OCI-LY1 (cell line): ENCODE data around the gene ACYP1.

Experiments used
- H2AFZ ChIP-seq: fragments of 200-600 bp; sonication (generic), shearing (Covaris generic); 2 replicates; pipeline ENCODE4 v1.6.0; 2014; ENCODE audit warnings: antibody characterized with exemption, mild to moderate bottlenecking, low read length
- H3F3A ChIP-seq: fragments of 200-600 bp; sonication (generic), shearing (Covaris generic); 2 replicates; pipeline ENCODE4 v1.6.0; 2014; ENCODE audit warnings: mild to moderate bottlenecking, antibody characterized with exemption, low read length, moderate library complexity; ENCODE audit not compliant: insufficient read depth
- H3K27ac ChIP-seq: fragments of 200-600 bp; sonication (generic); 2 replicates; pipeline ENCODE4 v1.5.1; 2014; ENCODE audit warnings: low read length, mixed run types, mild to moderate bottlenecking, low read depth; ENCODE audit not compliant: poor library complexity, severe bottlenecking
- H3K27me3 ChIP-seq: fragments of 200-600 bp; sonication (generic); 2 replicates; pipeline ENCODE4 v1.6.0; 2014; ENCODE audit warnings: antibody characterized with exemption, mild to moderate bottlenecking, low read length, moderate library complexity; ENCODE audit not compliant: insufficient read depth
- H3K36me3 ChIP-seq: fragments of 200-600 bp; sonication (generic); 2 replicates; pipeline ENCODE4 v1.6.1; 2014; ENCODE audit warnings: mild to moderate bottlenecking, antibody characterized with exemption, low read length, moderate library complexity, mixed read lengths; ENCODE audit not compliant: insufficient read depth
- H3K4me1 ChIP-seq: fragments of 200-600 bp; sonication (generic); 2 replicates; pipeline ENCODE4 v1.5.1; 2014; ENCODE audit warnings: mild to moderate bottlenecking, low read length, moderate library complexity; ENCODE audit not compliant: insufficient read depth, severe bottlenecking
- H3K4me2 ChIP-seq: fragments of 200-600 bp; sonication (generic), shearing (Covaris generic); 2 replicates; pipeline ENCODE4 v1.6.1; 2014; ENCODE audit warnings: low read length
- H3K4me3 ChIP-seq: fragments of 200-600 bp; sonication (generic); 2 replicates; pipeline ENCODE4 v1.5.1; 2014; ENCODE audit warnings: low read length, low read depth, mild to moderate bottlenecking, mixed read lengths; ENCODE audit not compliant: poor library complexity, severe bottlenecking
- H3K79me2 ChIP-seq: fragments of 200-600 bp; shearing (Covaris generic); 2 replicates; pipeline ENCODE4 v1.6.1; 2016; ENCODE audit warnings: mixed run types, low read length, mixed read lengths; ENCODE audit not compliant: insufficient read depth
- H3K9ac ChIP-seq: fragments of 200-600 bp; sonication (generic), shearing (Covaris generic); 2 replicates; pipeline ENCODE4 v1.6.1; 2014; ENCODE audit warnings: mild to moderate bottlenecking, low read length, mixed read lengths
- H3K9me2 ChIP-seq: fragments of 200-600 bp; sonication (generic), shearing (Covaris generic); 2 replicates; pipeline ENCODE4 v1.6.1; 2014; ENCODE audit warnings: low read depth, mild to moderate bottlenecking, low read length, mixed read lengths
- H3K9me3 ChIP-seq: fragments of 200-600 bp; shearing (Covaris generic); 2 replicates; pipeline ENCODE4 v1.6.1; 2014; ENCODE audit warnings: low read length, mixed read lengths
- H4K20me1 ChIP-seq: fragments of 200-600 bp; sonication (generic), shearing (Covaris generic); 2 replicates; pipeline ENCODE4 v1.6.0; 2016; ENCODE audit warnings: mild to moderate bottlenecking, low read length; ENCODE audit not compliant: insufficient read depth
- EZH2 ChIP-seq: fragments of 200-600 bp; sonication (generic), shearing (Covaris generic); IDR thresholded peaks from 2 replicates; pipeline ENCODE4 v1.8.0; 2017; ENCODE audit warnings: borderline replicate concordance, mixed run types, mild to moderate bottlenecking, antibody characterized with exemption, low read length, moderate library complexity, mixed read lengths
- TF ChIP-seq, protein P1 (sequence below): fragments of 200-600 bp; sonication (generic), shearing (Covaris generic); IDR thresholded peaks from 2 replicates; pipeline ENCODE4 v1.5.1; 2017; ENCODE audit warnings: mild to moderate bottlenecking, antibody characterized with exemption, low read length, moderate library complexity, mixed read lengths

ACYP1 gene

GRCh38 chr14:75030147-75030546 is 33.7 kb downstream of the ACYP1 start:
- Histone ChIP-seq H3K4me3 (no peak overlapping the region), H3K36me3 (peaks cover 41% of the 10 kb centered on the region; the same call in 1 of the 2 replicates), H2AFZ (no peak overlapping the region), H3K9ac (no peak overlapping the region), H3K9me2 (no peaks in the 10 kb centered on the region), H3K9me3 (no peaks in the 10 kb centered on the region), H4K20me1 (no peaks in the 10 kb centered on the region), H3K4me2 (no peak overlapping the region), H3K79me2 (no peaks in the 10 kb centered on the region), H3F3A (no peaks in the 10 kb centered on the region), H3K27ac (no peak overlapping the region), H3K4me1 (no peaks in the 10 kb centered on the region), H3K27me3 (no peaks in the 10 kb centered on the region)
- TF ChIP-seq, protein P1, sequence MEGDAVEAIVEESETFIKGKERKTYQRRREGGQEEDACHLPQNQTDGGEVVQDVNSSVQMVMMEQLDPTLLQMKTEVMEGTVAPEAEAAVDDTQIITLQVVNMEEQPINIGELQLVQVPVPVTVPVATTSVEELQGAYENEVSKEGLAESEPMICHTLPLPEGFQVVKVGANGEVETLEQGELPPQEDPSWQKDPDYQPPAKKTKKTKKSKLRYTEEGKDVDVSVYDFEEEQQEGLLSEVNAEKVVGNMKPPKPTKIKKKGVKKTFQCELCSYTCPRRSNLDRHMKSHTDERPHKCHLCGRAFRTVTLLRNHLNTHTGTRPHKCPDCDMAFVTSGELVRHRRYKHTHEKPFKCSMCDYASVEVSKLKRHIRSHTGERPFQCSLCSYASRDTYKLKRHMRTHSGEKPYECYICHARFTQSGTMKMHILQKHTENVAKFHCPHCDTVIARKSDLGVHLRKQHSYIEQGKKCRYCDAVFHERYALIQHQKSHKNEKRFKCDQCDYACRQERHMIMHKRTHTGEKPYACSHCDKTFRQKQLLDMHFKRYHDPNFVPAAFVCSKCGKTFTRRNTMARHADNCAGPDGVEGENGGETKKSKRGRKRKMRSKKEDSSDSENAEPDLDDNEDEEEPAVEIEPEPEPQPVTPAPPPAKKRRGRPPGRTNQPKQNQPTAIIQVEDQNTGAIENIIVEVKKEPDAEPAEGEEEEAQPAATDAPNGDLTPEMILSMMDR: no peak
- no peak for TF ChIP-seq EZH2

GRCh38 chr14:75025876-75026275 is 37.9 kb downstream of the ACYP1 start:
- Histone ChIP-seq H3K4me3 (no peak overlapping the region), H3K4me1 (no peaks in the 10 kb centered on the region), H3K4me2 (no peak overlapping the region), H3K9me3 (no peaks in the 10 kb centered on the region), H3K36me3 (peaks cover 49% of the 10 kb centered on the region), H3K27ac (no peak overlapping the region), H4K20me1 (no peaks in the 10 kb centered on the region), H3K9me2 (no peaks in the 10 kb centered on the region), H3K27me3 (no peaks in the 10 kb centered on the region), H3K9ac (no peak overlapping the region), H2AFZ (no peak overlapping the region), H3K79me2 (no peaks in the 10 kb centered on the region), H3F3A (no peaks in the 10 kb centered on the region)
- TF ChIP-seq EZH2: no peak
- TF ChIP-seq, protein P1: no peak

- TF ChIP-seq, protein P1: no peak
- no peak for TF ChIP-seq EZH2
- H3K36me3 ChIP-seq: peaks cover 41% of the 10 kb centered on the region
- no peaks in the 10 kb centered on the region for H3K4me1 ChIP-seq
- no peak overlapping the region for H3K4me2 ChIP-seq
- H3K79me2 ChIP-seq: no peaks in the 10 kb centered on the region
- H3K4me3 ChIP-seq: no peak overlapping the region
- no peak overlapping the region for H3K27ac ChIP-seq
- no peak overlapping the region for H3K9ac ChIP-seq
- no peaks in the 10 kb centered on the region for H3F3A ChIP-seq
- no peaks in the 10 kb centered on the region for H4K20me1 ChIP-seq
- no peaks in the 10 kb centered on the region for H3K9me3 ChIP-seq
- H3K9me2 ChIP-seq: no peaks in the 10 kb centered on the region
- H2AFZ ChIP-seq: no peak overlapping the region
- H3K27me3 ChIP-seq: no peaks in the 10 kb centered on the region
Observed at GRCh38 chr14:75025082-75025481, 38.7 kb downstream of the ACYP1 start.
